OCI-LY1 (cell line): ENCODE data around the gene TOMM5.
A peak's percentile ranks its signal among the peaks of the same experiment; 100 is the strongest.

Experiments
- H2AFZ ChIP-seq: fragments of 200-600 bp; sonication (generic), shearing (Covaris generic); 2 replicates; pipeline ENCODE4 v1.6.0; 2014; ENCODE audit warnings: antibody characterized with exemption, mild to moderate bottlenecking, low read length
- H3F3A ChIP-seq: fragments of 200-600 bp; sonication (generic), shearing (Covaris generic); 2 replicates; pipeline ENCODE4 v1.6.0; 2014; ENCODE audit warnings: mild to moderate bottlenecking, antibody characterized with exemption, low read length, moderate library complexity; ENCODE audit not compliant: insufficient read depth
- H3K27ac ChIP-seq: fragments of 200-600 bp; sonication (generic); 2 replicates; pipeline ENCODE4 v1.5.1; 2014; ENCODE audit warnings: low read length, mixed run types, mild to moderate bottlenecking, low read depth; ENCODE audit not compliant: poor library complexity, severe bottlenecking
- H3K27me3 ChIP-seq: fragments of 200-600 bp; sonication (generic); 2 replicates; pipeline ENCODE4 v1.6.0; 2014; ENCODE audit warnings: antibody characterized with exemption, mild to moderate bottlenecking, low read length, moderate library complexity; ENCODE audit not compliant: insufficient read depth
- H3K36me3 ChIP-seq: fragments of 200-600 bp; sonication (generic); 2 replicates; pipeline ENCODE4 v1.6.1; 2014; ENCODE audit warnings: mild to moderate bottlenecking, antibody characterized with exemption, low read length, moderate library complexity, mixed read lengths; ENCODE audit not compliant: insufficient read depth
- H3K4me1 ChIP-seq: fragments of 200-600 bp; sonication (generic); 2 replicates; pipeline ENCODE4 v1.5.1; 2014; ENCODE audit warnings: mild to moderate bottlenecking, low read length, moderate library complexity; ENCODE audit not compliant: insufficient read depth, severe bottlenecking
- H3K4me2 ChIP-seq: fragments of 200-600 bp; sonication (generic), shearing (Covaris generic); 2 replicates; pipeline ENCODE4 v1.6.1; 2014; ENCODE audit warnings: low read length
- H3K4me3 ChIP-seq: fragments of 200-600 bp; sonication (generic); 2 replicates; pipeline ENCODE4 v1.5.1; 2014; ENCODE audit warnings: low read length, low read depth, mild to moderate bottlenecking, mixed read lengths; ENCODE audit not compliant: poor library complexity, severe bottlenecking
- H3K79me2 ChIP-seq: fragments of 200-600 bp; shearing (Covaris generic); 2 replicates; pipeline ENCODE4 v1.6.1; 2016; ENCODE audit warnings: mixed run types, low read length, mixed read lengths; ENCODE audit not compliant: insufficient read depth
- H3K9ac ChIP-seq: fragments of 200-600 bp; sonication (generic), shearing (Covaris generic); 2 replicates; pipeline ENCODE4 v1.6.1; 2014; ENCODE audit warnings: mild to moderate bottlenecking, low read length, mixed read lengths
- H3K9me2 ChIP-seq: fragments of 200-600 bp; sonication (generic), shearing (Covaris generic); 2 replicates; pipeline ENCODE4 v1.6.1; 2014; ENCODE audit warnings: low read depth, mild to moderate bottlenecking, low read length, mixed read lengths
- H3K9me3 ChIP-seq: fragments of 200-600 bp; shearing (Covaris generic); 2 replicates; pipeline ENCODE4 v1.6.1; 2014; ENCODE audit warnings: low read length, mixed read lengths
- H4K20me1 ChIP-seq: fragments of 200-600 bp; sonication (generic), shearing (Covaris generic); 2 replicates; pipeline ENCODE4 v1.6.0; 2016; ENCODE audit warnings: mild to moderate bottlenecking, low read length; ENCODE audit not compliant: insufficient read depth
- CTCF ChIP-seq: fragments of 200-600 bp; sonication (generic), shearing (Covaris generic); IDR thresholded peaks from 2 replicates; pipeline ENCODE4 v1.5.1; 2017; ENCODE audit warnings: mild to moderate bottlenecking, antibody characterized with exemption, low read length, moderate library complexity, mixed read lengths
- EZH2 ChIP-seq: fragments of 200-600 bp; sonication (generic), shearing (Covaris generic); IDR thresholded peaks from 2 replicates; pipeline ENCODE4 v1.8.0; 2017; ENCODE audit warnings: borderline replicate concordance, mixed run types, mild to moderate bottlenecking, antibody characterized with exemption, low read length, moderate library complexity, mixed read lengths

TOMM5 gene

GRCh38 chr9:37575921-37576721 is 16.3 kb downstream of the TOMM5 start, which contains the start of gene FBXO10:
TSS of gene FBXO10 (minus strand) at chr9:37576380. CDS start at chr9:37541768, 34,612 bp downstream.
- Histone ChIP-seq H2AFZ (no peak within 1 kb of the TSS), H3K4me2 (peak within 1 kb of the TSS; percentile 91), H3K4me1 (peaks cover 74% of the 10 kb centered on the region), H3K27me3 (no peaks in the 10 kb centered on the region), H3K9me2 (no peaks in the 10 kb centered on the region), H3K27ac (peak within 1 kb of the TSS; percentile 93), H4K20me1 (no peaks in the 10 kb centered on the region), H3K9me3 (no peaks in the 10 kb centered on the region), H3K4me3 (peak within 1 kb of the TSS; percentile 82), H3K36me3 (peaks cover 52% of the 10 kb centered on the region), H3K79me2 (peaks cover 80% of the 10 kb centered on the region), H3K9ac (peak within 1 kb of the TSS; percentile 92), H3F3A (no peaks in the 10 kb centered on the region)
- TF ChIP-seq CTCF (no peak), EZH2 (no peak)

- no peaks in the 10 kb centered on the region for H3K27me3 ChIP-seq
- H2AFZ ChIP-seq: no peak overlapping the region
- H3K9ac ChIP-seq: peak overlapping the region; percentile 92
- H3K27ac ChIP-seq: peak overlapping the region; percentile 93
- peaks cover 78% of the 10 kb centered on the region for H3K79me2 ChIP-seq
- no peaks in the 10 kb centered on the region for H3F3A ChIP-seq
- no peaks in the 10 kb centered on the region for H4K20me1 ChIP-seq
- H3K36me3 ChIP-seq: peaks cover 46% of the 10 kb centered on the region
- H3K9me2 ChIP-seq: no peaks in the 10 kb centered on the region
- H3K4me3 ChIP-seq: peak overlapping the region; percentile 82
- H3K4me1 ChIP-seq: peaks cover 73% of the 10 kb centered on the region
- TF ChIP-seq EZH2 (no peak), CTCF (no peak)
- peak overlapping the region; percentile 91 for H3K4me2 ChIP-seq
- no peaks in the 10 kb centered on the region for H3K9me3 ChIP-seq
These were observed 16.9 kb downstream of the TOMM5 start for GRCh38 chr9:37575511-37575914.

- H3K4me2 ChIP-seq: peak overlapping the region; percentile 91
- H3K9me2 ChIP-seq: no peaks in the 10 kb centered on the region
- no peaks in the 10 kb centered on the region for H3K27me3 ChIP-seq
- peaks cover 78% of the 10 kb centered on the region for H3K79me2 ChIP-seq
- TF ChIP-seq EZH2: no peak
- TF ChIP-seq CTCF: no peak
- no peaks in the 10 kb centered on the region for H3K9me3 ChIP-seq
- H3K4me3 ChIP-seq: peak overlapping the region; percentile 82
- H2AFZ ChIP-seq: no peak overlapping the region
- peak overlapping the region; percentile 92 for H3K9ac ChIP-seq
- H3K36me3 ChIP-seq: peaks cover 41% of the 10 kb centered on the region
- H3F3A ChIP-seq: no peaks in the 10 kb centered on the region
- H4K20me1 ChIP-seq: no peaks in the 10 kb centered on the region
- H3K4me1 ChIP-seq: peaks cover 73% of the 10 kb centered on the region
- peak overlapping the region; percentile 93 for H3K27ac ChIP-seq
These were observed 17.4 kb downstream of the TOMM5 start for GRCh38 chr9:37575001-37575400.
